ENCODE measurements around the gene ARHGAP44.

ARHGAP44 gene

DNA sequence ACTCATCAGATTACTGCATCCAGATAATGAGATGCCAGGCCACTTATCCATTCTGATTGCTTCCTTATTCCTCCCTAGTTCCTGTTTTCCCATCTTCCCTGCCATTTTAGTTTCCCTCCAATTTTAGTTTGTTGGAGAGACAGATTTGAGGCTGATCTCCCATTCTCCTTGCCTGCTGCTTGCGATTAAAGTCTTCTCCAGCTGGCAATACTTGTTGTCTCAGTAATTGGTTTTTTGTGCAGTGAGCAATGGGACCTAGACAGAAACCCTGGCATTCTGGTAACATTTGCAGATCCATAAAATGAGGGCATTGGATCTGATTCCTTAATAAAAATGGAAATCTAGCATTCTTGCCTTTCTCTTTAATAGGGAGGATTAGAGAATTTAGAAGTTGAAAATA lies 246.1 kb downstream of the ARHGAP44 start:
- Histone ChIP-seq H3K36me3 (ENCODE audit: control insufficient read depth in 2 of 2, insufficient read depth in 1 of 2, low read length in 2 of 2) (no peaks in the 10 kb centered on the region), H3K4me1 (ENCODE audit: control insufficient read depth, insufficient read depth, low read length) (no peaks in the 10 kb centered on the region), H3K27ac (ENCODE audit: extremely low read depth, low read depth, low read length) (no peak overlapping the region), H3K4me3 (ENCODE audit: low read depth, low read length) (no peak overlapping the region), H3K9me3 (ENCODE audit: control insufficient read depth, insufficient read depth, low read depth, low read length) (no peaks in the 10 kb centered on the region)
- CTCF ChIA-PET, result no interaction called here
- POLR2A ChIA-PET, result no interaction called here
- TF ChIP-seq ZNF146 (tag by site-specific recombination; IDR thresholded peaks at IDR 0.05) (no peak), PRDM1 (tag by site-specific recombination; IDR thresholded peaks at IDR 0.05) (no peak), ZNF776 (tag by site-specific recombination; IDR thresholded peaks at IDR 0.05; ENCODE audit: borderline replicate concordance) (no peak), ZNF174 (tag by site-specific recombination; IDR thresholded peaks at IDR 0.05) (no peak), SETDB1 (IDR thresholded peaks at IDR 0.05; ENCODE audit: insufficient read length, low read length) (peak; percentile 62)

DNA sequence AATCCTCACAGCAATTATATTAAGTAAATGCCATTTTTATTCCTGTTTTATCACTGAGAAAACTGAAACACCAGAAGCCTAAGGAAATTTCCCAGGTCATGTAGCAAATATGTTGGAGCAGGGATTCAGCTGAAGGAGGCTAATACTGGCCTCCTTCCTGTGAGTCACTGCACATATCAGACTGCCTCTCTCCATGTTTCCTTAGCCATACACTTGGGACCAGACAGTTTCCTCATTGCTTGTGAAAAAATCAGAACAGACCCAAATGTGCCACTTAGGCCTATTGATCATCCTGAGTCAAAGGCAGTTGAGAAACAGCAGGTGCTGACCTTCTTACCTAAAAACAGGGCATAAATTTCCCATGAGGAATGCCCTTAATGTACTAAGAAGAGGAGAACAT lies 247.5 kb downstream of the ARHGAP44 start:
- ChIA-PET POLR2A (no interaction called here), CTCF (no interaction called here)
- no peak for TF ChIP-seq ZNF658 (tag by site-specific recombination; IDR thresholded peaks at IDR 0.05)
- TF ChIP-seq, protein P1, sequence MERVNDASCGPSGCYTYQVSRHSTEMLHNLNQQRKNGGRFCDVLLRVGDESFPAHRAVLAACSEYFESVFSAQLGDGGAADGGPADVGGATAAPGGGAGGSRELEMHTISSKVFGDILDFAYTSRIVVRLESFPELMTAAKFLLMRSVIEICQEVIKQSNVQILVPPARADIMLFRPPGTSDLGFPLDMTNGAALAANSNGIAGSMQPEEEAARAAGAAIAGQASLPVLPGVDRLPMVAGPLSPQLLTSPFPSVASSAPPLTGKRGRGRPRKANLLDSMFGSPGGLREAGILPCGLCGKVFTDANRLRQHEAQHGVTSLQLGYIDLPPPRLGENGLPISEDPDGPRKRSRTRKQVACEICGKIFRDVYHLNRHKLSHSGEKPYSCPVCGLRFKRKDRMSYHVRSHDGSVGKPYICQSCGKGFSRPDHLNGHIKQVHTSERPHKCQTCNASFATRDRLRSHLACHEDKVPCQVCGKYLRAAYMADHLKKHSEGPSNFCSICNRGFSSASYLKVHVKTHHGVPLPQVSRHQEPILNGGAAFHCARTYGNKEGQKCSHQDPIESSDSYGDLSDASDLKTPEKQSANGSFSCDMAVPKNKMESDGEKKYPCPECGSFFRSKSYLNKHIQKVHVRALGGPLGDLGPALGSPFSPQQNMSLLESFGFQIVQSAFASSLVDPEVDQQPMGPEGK (tag by site-specific recombination; IDR thresholded peaks at IDR 0.05), result no peak
- no peak for TF ChIP-seq GFI1B (tag by site-specific recombination; IDR thresholded peaks at IDR 0.05)
- no peak for TF ChIP-seq ZNF791 (tag by site-specific recombination; IDR thresholded peaks at IDR 0.05)
- TF ChIP-seq ZBTB11 (tag by site-specific recombination; conservative IDR thresholded peaks at IDR 0.05; ENCODE audit: low read depth), result no peak
- TF ChIP-seq ZNF394 (tag by site-specific recombination; IDR thresholded peaks at IDR 0.05; ENCODE audit: borderline replicate concordance), result no peak
- TF ChIP-seq ZSCAN30 (tag by site-specific recombination; IDR thresholded peaks at IDR 0.05), result no peak
- no peak for TF ChIP-seq ZNF843 (tag by site-specific recombination; IDR thresholded peaks at IDR 0.05)
- no peak for TF ChIP-seq WT1 (tag by site-specific recombination; IDR thresholded peaks at IDR 0.05)
- no peak for TF ChIP-seq ZNF248 (tag by site-specific recombination; IDR thresholded peaks at IDR 0.05)
- TF ChIP-seq ZNF121 (tag by site-specific recombination; IDR thresholded peaks at IDR 0.05), result no peak
- H3K36me3 ChIP-seq (ENCODE audit: control insufficient read depth in 2 of 2, insufficient read depth in 1 of 2, low read length in 2 of 2), result no peaks in the 10 kb centered on the region
- no peak overlapping the region for H3K27ac ChIP-seq (ENCODE audit: extremely low read depth, low read depth, low read length)
- no peaks in the 10 kb centered on the region for H3K9me3 ChIP-seq (ENCODE audit: control insufficient read depth, insufficient read depth, low read depth, low read length)
- H3K4me1 ChIP-seq (ENCODE audit: control insufficient read depth, insufficient read depth, low read length), result no peaks in the 10 kb centered on the region
- H3K4me3 ChIP-seq (ENCODE audit: low read depth, low read length), result no peak overlapping the region

GRCh38 chr17:13038931-13039665 lies 249.8 kb downstream of the ARHGAP44 start:
- Histone ChIP-seq H3K36me3 (ENCODE audit: control insufficient read depth in 2 of 2, insufficient read depth in 1 of 2, low read length in 2 of 2) (no peaks in the 10 kb centered on the region), H3K4me3 (ENCODE audit: low read depth, low read length) (no peak overlapping the region), H3K4me1 (ENCODE audit: control insufficient read depth, insufficient read depth, low read length) (no peaks in the 10 kb centered on the region), H3K27ac (ENCODE audit: extremely low read depth, low read depth, low read length) (no peak overlapping the region), H3K9me3 (ENCODE audit: control insufficient read depth, insufficient read depth, low read depth, low read length) (no peaks in the 10 kb centered on the region)
- POLR2A ChIA-PET, result interaction anchor here (1.5 kb wide), 1 partner anchor 21 kb away, joined by 5 read pairs; the partner anchor contains the start of gene ELAC2
- CTCF ChIA-PET, result interaction anchor here (0.6 to 3.9 kb wide), 4 partner anchors 9 to 1504 kb away, joined by 3 to 33 read pairs (median 4); no protein-coding TSS in a partner anchor
- no peak for TF ChIP-seq ZBTB1 (tag by site-specific recombination; IDR thresholded peaks at IDR 0.05)
- TF ChIP-seq, protein P2, sequence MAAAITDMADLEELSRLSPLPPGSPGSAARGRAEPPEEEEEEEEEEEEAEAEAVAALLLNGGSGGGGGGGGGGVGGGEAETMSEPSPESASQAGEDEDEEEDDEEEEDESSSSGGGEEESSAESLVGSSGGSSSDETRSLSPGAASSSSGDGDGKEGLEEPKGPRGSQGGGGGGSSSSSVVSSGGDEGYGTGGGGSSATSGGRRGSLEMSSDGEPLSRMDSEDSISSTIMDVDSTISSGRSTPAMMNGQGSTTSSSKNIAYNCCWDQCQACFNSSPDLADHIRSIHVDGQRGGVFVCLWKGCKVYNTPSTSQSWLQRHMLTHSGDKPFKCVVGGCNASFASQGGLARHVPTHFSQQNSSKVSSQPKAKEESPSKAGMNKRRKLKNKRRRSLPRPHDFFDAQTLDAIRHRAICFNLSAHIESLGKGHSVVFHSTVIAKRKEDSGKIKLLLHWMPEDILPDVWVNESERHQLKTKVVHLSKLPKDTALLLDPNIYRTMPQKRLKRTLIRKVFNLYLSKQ (tag by site-specific recombination; IDR thresholded peaks at IDR 0.05; ENCODE audit: borderline replicate concordance), result no peak
- TF ChIP-seq SALL2 (tag by site-specific recombination; IDR thresholded peaks at IDR 0.05; ENCODE audit: borderline replicate concordance), result no peak
- no peak for TF ChIP-seq ZNF629 (tag by site-specific recombination; IDR thresholded peaks at IDR 0.05)
- no peak for TF ChIP-seq ZNF292 (tag by site-specific recombination; IDR thresholded peaks at IDR 0.05; ENCODE audit: borderline replicate concordance, low read depth)
- TF ChIP-seq TRIM28 (IDR thresholded peaks at IDR 0.05; ENCODE audit: borderline replicate concordance, low read length), result no peak
- TF ChIP-seq, protein P3, sequence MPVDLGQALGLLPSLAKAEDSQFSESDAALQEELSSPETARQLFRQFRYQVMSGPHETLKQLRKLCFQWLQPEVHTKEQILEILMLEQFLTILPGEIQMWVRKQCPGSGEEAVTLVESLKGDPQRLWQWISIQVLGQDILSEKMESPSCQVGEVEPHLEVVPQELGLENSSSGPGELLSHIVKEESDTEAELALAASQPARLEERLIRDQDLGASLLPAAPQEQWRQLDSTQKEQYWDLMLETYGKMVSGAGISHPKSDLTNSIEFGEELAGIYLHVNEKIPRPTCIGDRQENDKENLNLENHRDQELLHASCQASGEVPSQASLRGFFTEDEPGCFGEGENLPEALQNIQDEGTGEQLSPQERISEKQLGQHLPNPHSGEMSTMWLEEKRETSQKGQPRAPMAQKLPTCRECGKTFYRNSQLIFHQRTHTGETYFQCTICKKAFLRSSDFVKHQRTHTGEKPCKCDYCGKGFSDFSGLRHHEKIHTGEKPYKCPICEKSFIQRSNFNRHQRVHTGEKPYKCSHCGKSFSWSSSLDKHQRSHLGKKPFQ (tag by site-specific recombination; IDR thresholded peaks at IDR 0.05), result no peak
- no peak for TF ChIP-seq ZNF324 (tag by site-specific recombination; IDR thresholded peaks at IDR 0.05)

Data from HEK293 (cell line).